WTC11 (cell line): ENCODE results near the gene ZNF600. TPM values are rescaled to one million over a fixed set of nuclear protein-coding genes. Genes with fewer than 3 reads are reported as not detected.
"Not testable (repeated sequence)": the region's sequence is repeated elsewhere in the genome, so short reads cannot be mapped to it uniquely, and the experiment has no call there.

Experiments used
- ATAC-seq: fragments of 200-7000 bp; cut with Tn5 transposase; 2 replicates; pipeline ENCODE4 v1.10.0; 2021; ENCODE audit warnings: mild to moderate bottlenecking, moderate library complexity
- CTCF ChIA-PET: fragments of 300-600 bp; sonication (Branson Sonifier 250); formaldehyde crosslinking; loops from one replicate; lab custom pipeline; 2021; ENCODE audit warnings: antibody characterized with exemption; lab: Charles Lee
- POLR2A ChIA-PET: fragments of 350-600 bp; sonication (Branson Sonifier 250); formaldehyde crosslinking; loops from one replicate; lab custom pipeline; 2021; ENCODE audit warnings: antibody characterized with exemption; lab: Charles Lee
- DNase-seq: peaks from one replicate; pipeline ENCODE4 v3.0.0; 2021; ENCODE audit warnings: low spot score
- H3K27ac Mint-ChIP-seq: 2 replicates; pipeline ENCODE4 v1.8.0; 2021; ENCODE audit warnings: mixed read lengths
- H3K27me3 Mint-ChIP-seq: 2 replicates; pipeline ENCODE4 v1.8.0; 2021; ENCODE audit warnings: low read depth, mild to moderate bottlenecking, moderate library complexity, mixed read lengths
- H3K36me3 Mint-ChIP-seq: 2 replicates; pipeline ENCODE4 v1.8.0; 2021; ENCODE audit warnings: mixed read lengths
- H3K4me1 Mint-ChIP-seq: 2 replicates; pipeline ENCODE4 v1.8.0; 2022; ENCODE audit warnings: mixed read lengths
- H3K4me3 Mint-ChIP-seq: 2 replicates; pipeline ENCODE4 v1.8.0; 2021; ENCODE audit warnings: mild to moderate bottlenecking, moderate library complexity, mixed read lengths
- H3K9me3 Mint-ChIP-seq: 2 replicates; pipeline ENCODE4 v1.8.0; 2021; ENCODE audit warnings: mixed read lengths
- ATF1 ChIP-seq: sonication (generic); formaldehyde crosslinking; IDR thresholded peaks from 2 replicates; pipeline ENCODE4 v1.8.1; 2023; ENCODE audit warnings: mild to moderate bottlenecking, moderate library complexity, missing genetic modification reagents
- CREB1 ChIP-seq: sonication (generic); formaldehyde crosslinking; IDR thresholded peaks from 2 replicates; pipeline ENCODE4 v1.8.0; 2023; ENCODE audit warnings: mild to moderate bottlenecking, missing genetic modification reagents
- FOXJ3 ChIP-seq: sonication (generic); formaldehyde crosslinking; IDR thresholded peaks from 2 replicates; pipeline ENCODE4 v1.9.0; 2021; ENCODE audit warnings: missing genetic modification reagents, mild to moderate bottlenecking, borderline replicate concordance
- GTF2I ChIP-seq: fragments of 250-450 bp; sonication (Bioruptor Pico); conservative IDR thresholded peaks from 2 replicates; pipeline ENCODE4 v1.4.0; 2021; ENCODE audit warnings: mild to moderate bottlenecking
- NFE2L1 ChIP-seq: sonication (generic); formaldehyde crosslinking; IDR thresholded peaks from 2 replicates; pipeline ENCODE4 v1.8.1; 2023; ENCODE audit warnings: missing genetic modification reagents
- NR1H2 ChIP-seq: sonication (generic); formaldehyde crosslinking; IDR thresholded peaks from 2 replicates; pipeline ENCODE4 v1.9.0; 2021; ENCODE audit warnings: mild to moderate bottlenecking, moderate library complexity, missing genetic modification reagents
- NR2C2 ChIP-seq: sonication (generic); formaldehyde crosslinking; IDR thresholded peaks from 2 replicates; pipeline ENCODE4 v1.8.0; 2022; ENCODE audit warnings: mild to moderate bottlenecking, missing genetic modification reagents
- SMAD4 ChIP-seq: sonication (generic); formaldehyde crosslinking; IDR thresholded peaks from 2 replicates; pipeline ENCODE4 v1.8.0; 2022; ENCODE audit warnings: mild to moderate bottlenecking, missing genetic modification reagents
- ZNF232 ChIP-seq: sonication (generic); formaldehyde crosslinking; IDR thresholded peaks from 2 replicates; pipeline ENCODE4 v1.8.0; 2022; ENCODE audit warnings: mild to moderate bottlenecking, missing genetic modification reagents
- ZNF416 ChIP-seq: fragments of 250-450 bp; sonication (Bioruptor Pico); IDR thresholded peaks from 2 replicates; pipeline ENCODE4 v1.9.0; 2021; ENCODE audit warnings: mild to moderate bottlenecking, inconsistent platforms
- total RNA-seq: library from RNA; stranded (reverse); gene quantifications from 3 replicates; pipeline ENCODE4 v1.2.3, GENCODE V29; 2021
- TF ChIP-seq, protein P1 (sequence below): fragments of 250-450 bp; sonication (Bioruptor Pico); IDR thresholded peaks from 2 replicates; pipeline ENCODE4 v2.1.2; 2022; ENCODE audit warnings: mild to moderate bottlenecking, moderate library complexity
- TF ChIP-seq, protein P2 (sequence below): sonication (generic); formaldehyde crosslinking; conservative IDR thresholded peaks from 2 replicates; pipeline ENCODE4 v1.8.1; 2023; ENCODE audit warnings: mild to moderate bottlenecking, low read depth, missing genetic modification reagents, moderate library complexity
- TF ChIP-seq, protein P3 (sequence below): sonication (generic); formaldehyde crosslinking; IDR thresholded peaks from 2 replicates; pipeline ENCODE4 v1.8.1; 2022; ENCODE audit warnings: mild to moderate bottlenecking, missing genetic modification reagents, moderate library complexity, borderline replicate concordance
- TF ChIP-seq, protein P4 (sequence below): sonication (generic); formaldehyde crosslinking; IDR thresholded peaks from 2 replicates; pipeline ENCODE4 v1.8.1; 2023; ENCODE audit warnings: mild to moderate bottlenecking, missing genetic modification reagents, moderate library complexity
- TF ChIP-seq, protein P5 (sequence below): sonication (generic); formaldehyde crosslinking; conservative IDR thresholded peaks from 2 replicates; pipeline ENCODE4 v1.8.1; 2022; ENCODE audit warnings: mild to moderate bottlenecking, missing genetic modification reagents
- TF ChIP-seq, protein P6 (sequence below): sonication (generic); formaldehyde crosslinking; IDR thresholded peaks from 2 replicates; pipeline ENCODE4 v1.8.0; 2022; ENCODE audit warnings: missing genetic modification reagents

ZNF600 gene
- total RNA-seq, 1 experiment from 2014 or later = 13.2 TPM

DNA sequence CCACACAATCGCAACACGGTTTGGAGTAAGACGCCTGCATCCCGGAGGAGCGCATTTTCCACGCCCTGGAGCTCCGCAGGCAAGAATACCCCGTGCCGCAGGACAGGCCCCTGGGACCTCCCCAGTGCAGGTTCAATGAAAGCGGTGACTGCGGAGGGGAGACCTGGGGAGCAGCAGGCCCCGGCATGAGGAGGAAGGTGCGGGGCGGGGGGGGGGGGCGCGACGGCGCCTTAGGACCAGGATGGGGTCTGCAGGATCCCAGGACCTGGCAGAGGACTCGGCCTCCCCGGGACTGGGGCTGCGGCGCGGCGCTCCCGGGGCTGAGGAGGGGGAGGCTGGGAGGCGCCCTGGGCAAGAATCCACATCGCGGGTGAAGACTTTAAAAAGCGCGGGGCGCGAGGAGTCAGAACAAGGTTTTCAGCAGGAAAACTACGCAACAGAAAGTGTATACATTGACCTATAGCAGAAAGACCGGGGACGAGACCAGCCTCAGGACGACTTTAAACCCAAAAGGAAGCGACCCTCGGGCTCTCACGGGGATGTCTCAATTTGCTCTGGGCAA, 52.2 kb downstream of the ZNF600 start:
- DNase-seq = peak; percentile 29
- peak; percentile 38 for ATAC-seq
- peak overlapping the region; percentile 89 for H3K4me3 Mint-ChIP-seq
- H3K27ac Mint-ChIP-seq = 0 out of 2 replicates have a peak overlapping the region, but pooled peaks have one; percentile 32
- peaks cover 11% of the 10 kb centered on the region for H3K27me3 Mint-ChIP-seq
- ChIA-PET CTCF (interaction anchor here (0.7 kb wide), 1 partner anchor 61 kb away, joined by 4 read pairs; no protein-coding TSS in a partner anchor), POLR2A (no interaction called here)
- H3K36me3 Mint-ChIP-seq = no peaks in the 10 kb centered on the region
- peaks cover 43% of the 10 kb centered on the region for H3K4me1 Mint-ChIP-seq
- TF ChIP-seq, protein P1, sequence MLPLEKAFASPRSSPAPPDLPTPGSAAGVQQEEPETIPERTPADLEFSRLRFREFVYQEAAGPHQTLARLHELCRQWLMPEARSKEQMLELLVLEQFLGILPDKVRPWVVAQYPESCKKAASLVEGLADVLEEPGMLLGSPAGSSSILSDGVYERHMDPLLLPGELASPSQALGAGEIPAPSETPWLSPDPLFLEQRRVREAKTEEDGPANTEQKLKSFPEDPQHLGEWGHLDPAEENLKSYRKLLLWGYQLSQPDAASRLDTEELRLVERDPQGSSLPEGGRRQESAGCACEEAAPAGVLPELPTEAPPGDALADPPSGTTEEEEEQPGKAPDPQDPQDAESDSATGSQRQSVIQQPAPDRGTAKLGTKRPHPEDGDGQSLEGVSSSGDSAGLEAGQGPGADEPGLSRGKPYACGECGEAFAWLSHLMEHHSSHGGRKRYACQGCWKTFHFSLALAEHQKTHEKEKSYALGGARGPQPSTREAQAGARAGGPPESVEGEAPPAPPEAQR (CRISPR knock-in tag) = no peak
- TF ChIP-seq FOXJ3 (CRISPR knock-in tag) (no peak), NFE2L1 (no peak), ZNF232 (no peak), ATF1 (CRISPR knock-in tag) (no peak), ZNF416 (no peak), CREB1 (CRISPR knock-in tag) (no peak), GTF2I (CRISPR knock-in tag) (no peak), NR1H2 (CRISPR knock-in tag) (no peak), SMAD4 (CRISPR knock-in tag) (no peak), NR2C2 (CRISPR knock-in tag) (no peak)
- TF ChIP-seq, protein P2, sequence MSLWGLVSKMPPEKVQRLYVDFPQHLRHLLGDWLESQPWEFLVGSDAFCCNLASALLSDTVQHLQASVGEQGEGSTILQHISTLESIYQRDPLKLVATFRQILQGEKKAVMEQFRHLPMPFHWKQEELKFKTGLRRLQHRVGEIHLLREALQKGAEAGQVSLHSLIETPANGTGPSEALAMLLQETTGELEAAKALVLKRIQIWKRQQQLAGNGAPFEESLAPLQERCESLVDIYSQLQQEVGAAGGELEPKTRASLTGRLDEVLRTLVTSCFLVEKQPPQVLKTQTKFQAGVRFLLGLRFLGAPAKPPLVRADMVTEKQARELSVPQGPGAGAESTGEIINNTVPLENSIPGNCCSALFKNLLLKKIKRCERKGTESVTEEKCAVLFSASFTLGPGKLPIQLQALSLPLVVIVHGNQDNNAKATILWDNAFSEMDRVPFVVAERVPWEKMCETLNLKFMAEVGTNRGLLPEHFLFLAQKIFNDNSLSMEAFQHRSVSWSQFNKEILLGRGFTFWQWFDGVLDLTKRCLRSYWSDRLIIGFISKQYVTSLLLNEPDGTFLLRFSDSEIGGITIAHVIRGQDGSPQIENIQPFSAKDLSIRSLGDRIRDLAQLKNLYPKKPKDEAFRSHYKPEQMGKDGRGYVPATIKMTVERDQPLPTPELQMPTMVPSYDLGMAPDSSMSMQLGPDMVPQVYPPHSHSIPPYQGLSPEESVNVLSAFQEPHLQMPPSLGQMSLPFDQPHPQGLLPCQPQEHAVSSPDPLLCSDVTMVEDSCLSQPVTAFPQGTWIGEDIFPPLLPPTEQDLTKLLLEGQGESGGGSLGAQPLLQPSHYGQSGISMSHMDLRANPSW (CRISPR knock-in tag) = no peak
- TF ChIP-seq, protein P3, sequence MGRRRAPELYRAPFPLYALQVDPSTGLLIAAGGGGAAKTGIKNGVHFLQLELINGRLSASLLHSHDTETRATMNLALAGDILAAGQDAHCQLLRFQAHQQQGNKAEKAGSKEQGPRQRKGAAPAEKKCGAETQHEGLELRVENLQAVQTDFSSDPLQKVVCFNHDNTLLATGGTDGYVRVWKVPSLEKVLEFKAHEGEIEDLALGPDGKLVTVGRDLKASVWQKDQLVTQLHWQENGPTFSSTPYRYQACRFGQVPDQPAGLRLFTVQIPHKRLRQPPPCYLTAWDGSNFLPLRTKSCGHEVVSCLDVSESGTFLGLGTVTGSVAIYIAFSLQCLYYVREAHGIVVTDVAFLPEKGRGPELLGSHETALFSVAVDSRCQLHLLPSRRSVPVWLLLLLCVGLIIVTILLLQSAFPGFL (CRISPR knock-in tag) = no peak
- TF ChIP-seq, protein P4, sequence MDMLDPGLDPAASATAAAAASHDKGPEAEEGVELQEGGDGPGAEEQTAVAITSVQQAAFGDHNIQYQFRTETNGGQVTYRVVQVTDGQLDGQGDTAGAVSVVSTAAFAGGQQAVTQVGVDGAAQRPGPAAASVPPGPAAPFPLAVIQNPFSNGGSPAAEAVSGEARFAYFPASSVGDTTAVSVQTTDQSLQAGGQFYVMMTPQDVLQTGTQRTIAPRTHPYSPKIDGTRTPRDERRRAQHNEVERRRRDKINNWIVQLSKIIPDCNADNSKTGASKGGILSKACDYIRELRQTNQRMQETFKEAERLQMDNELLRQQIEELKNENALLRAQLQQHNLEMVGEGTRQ (CRISPR knock-in tag) = no peak
- TF ChIP-seq, protein P5, sequence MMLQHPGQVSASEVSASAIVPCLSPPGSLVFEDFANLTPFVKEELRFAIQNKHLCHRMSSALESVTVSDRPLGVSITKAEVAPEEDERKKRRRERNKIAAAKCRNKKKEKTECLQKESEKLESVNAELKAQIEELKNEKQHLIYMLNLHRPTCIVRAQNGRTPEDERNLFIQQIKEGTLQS (CRISPR knock-in tag) = no peak
- H3K9me3 Mint-ChIP-seq = peaks cover 6% of the 10 kb centered on the region; the same call in 1 of the 2 replicates

DNA sequence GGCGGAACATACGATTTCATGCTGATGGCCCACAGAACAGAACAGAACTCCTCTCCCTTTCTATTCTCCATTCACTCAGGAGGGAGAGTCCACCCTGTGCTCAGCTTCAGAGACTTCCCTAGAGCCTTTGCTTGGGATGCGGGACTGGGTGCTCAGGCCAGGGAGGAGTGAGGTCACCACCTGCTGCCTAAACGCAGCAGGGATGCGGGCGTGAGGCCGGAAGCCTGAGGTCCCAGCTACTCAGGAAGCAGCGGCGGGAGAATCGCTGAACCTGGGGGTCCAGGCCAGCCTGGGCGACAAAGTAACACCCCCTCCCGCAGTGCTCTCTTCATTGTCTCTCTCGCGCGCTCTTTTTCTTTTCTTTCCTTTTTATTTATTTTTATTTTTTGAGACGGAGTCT, 60.5 kb downstream of the ZNF600 start:
- H3K9me3 Mint-ChIP-seq, POLR2A ChIA-PET, DNase-seq, H3K4me1 Mint-ChIP-seq, H3K27me3 Mint-ChIP-seq, H3K27ac Mint-ChIP-seq, H3K4me3 Mint-ChIP-seq, ATAC-seq, CTCF ChIA-PET: not testable (repeated sequence)
- peaks cover 49% of the 10 kb centered on the region for H3K36me3 Mint-ChIP-seq

DNA sequence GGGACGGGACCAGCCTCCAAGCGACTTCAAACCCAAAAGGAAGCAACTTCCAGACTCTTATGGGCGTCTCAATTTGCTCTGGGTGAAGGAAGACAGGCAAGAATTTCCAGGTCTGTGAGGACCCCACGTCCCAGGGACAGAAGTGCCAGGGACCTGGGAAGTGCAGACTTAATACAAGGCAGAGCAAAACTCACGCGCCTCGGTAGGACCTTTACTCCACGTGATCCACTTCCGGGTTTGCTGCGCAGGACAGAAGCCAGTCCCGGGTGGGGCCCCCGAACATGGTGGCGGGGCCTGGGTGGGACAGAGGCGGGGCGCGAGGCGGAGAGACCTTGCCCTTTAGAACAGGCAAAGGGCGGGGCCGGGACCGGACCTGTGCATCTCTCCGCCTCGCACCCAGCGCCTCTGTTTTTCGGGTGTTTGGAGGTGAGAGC, 61.0 kb downstream of the ZNF600 start:
- Mint-ChIP-seq H3K27ac (no peak overlapping the region), H3K4me3 (no peak overlapping the region), H3K27me3 (no peaks in the 10 kb centered on the region; the same call in 1 of the 2 replicates), H3K9me3 (peaks cover 9% of the 10 kb centered on the region; the same call in 1 of the 2 replicates), H3K36me3 (peaks cover 53% of the 10 kb centered on the region), H3K4me1 (0 out of 2 replicates have a peak, but pooled peaks cover 8% of the 10 kb centered on the region)
- CTCF ChIA-PET = no interaction called here
- POLR2A ChIA-PET = no interaction called here
- DNase-seq (no peak), ATAC-seq (no peak)
- TF ChIP-seq, protein P1 (CRISPR knock-in tag) = no peak
- TF ChIP-seq, protein P6, sequence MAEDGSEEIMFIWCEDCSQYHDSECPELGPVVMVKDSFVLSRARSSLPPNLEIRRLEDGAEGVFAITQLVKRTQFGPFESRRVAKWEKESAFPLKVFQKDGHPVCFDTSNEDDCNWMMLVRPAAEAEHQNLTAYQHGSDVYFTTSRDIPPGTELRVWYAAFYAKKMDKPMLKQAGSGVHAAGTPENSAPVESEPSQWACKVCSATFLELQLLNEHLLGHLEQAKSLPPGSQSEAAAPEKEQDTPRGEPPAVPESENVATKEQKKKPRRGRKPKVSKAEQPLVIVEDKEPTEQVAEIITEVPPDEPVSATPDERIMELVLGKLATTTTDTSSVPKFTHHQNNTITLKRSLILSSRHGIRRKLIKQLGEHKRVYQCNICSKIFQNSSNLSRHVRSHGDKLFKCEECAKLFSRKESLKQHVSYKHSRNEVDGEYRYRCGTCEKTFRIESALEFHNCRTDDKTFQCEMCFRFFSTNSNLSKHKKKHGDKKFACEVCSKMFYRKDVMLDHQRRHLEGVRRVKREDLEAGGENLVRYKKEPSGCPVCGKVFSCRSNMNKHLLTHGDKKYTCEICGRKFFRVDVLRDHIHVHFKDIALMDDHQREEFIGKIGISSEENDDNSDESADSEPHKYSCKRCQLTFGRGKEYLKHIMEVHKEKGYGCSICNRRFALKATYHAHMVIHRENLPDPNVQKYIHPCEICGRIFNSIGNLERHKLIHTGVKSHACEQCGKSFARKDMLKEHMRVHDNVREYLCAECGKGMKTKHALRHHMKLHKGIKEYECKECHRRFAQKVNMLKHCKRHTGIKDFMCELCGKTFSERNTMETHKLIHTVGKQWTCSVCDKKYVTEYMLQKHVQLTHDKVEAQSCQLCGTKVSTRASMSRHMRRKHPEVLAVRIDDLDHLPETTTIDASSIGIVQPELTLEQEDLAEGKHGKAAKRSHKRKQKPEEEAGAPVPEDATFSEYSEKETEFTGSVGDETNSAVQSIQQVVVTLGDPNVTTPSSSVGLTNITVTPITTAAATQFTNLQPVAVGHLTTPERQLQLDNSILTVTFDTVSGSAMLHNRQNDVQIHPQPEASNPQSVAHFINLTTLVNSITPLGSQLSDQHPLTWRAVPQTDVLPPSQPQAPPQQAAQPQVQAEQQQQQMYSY (CRISPR knock-in tag) = 0 out of 2 replicates have a peak, but pooled peaks have one; percentile 30
